SKM-1 treated with dmso at 0.1 percent for 144 hours (cell line): ENCODE results near the gene TAF1B.

ENCODE experiments used
- DNase-seq: peaks from one replicate; lab custom pipeline; 2025; ENCODE audit not compliant: unreplicated experiment; lab: John Stamatoyannopoulos, UW

The TAF1B gene

DNA sequence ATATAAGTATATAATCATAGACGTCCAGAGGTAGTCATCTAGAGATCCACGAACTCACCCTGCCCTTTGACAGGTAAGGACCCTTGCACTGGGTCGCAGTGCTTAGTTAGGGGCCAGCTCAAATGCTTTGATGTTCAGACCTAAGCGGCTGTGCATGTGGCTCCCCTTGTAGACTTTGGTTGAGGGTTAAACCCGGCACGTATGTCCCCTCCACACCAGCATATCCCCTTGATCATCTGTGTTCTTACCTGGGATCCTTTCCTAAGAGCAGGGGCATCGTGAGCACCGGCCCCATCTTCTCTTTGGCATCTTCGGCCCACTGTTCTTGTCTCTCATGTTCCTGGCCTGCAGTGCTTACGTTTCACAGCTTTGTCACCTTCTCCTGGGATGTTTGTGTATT is 139.6 kb downstream of the TAF1B start:
- no peak for DNase-seq

DNA sequence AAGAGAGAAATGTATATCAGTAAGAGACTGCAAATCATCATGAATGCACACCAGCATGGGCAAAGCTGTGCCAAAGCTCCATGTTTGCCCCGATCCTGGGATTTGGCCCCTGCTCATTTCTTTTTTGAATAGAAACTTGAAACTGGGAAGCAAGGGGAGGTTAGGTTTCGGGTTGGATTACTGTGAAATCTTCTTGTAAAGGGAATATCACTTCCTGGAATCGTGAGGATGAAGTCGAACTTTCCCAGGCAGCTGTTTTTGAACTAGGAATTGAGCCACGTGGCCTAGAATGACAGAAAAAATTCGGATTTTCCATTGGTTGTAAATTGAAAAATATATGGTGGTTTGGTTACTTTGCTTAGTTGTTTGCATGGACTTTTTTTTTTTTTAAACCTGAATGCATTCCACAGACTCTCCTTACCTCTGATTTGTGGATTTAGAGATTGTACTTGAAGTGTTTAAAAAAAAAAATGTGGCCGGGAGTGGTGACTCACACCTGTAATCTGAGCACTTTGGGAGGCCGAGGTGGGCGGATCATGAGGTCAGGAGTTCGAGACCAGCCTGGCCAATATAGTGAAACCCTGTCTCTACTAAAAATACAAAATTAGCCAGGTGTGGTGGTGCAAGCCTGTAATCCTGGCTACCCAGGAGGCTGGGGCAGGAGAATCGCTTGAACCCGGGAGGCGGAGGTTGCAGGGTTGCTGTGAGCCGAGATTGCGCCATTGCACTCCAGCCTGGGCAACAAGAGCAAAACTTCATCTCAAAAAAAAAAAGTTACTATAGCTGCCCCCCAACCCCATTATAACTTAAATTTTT is 140.3 kb downstream of the TAF1B start:
- DNase-seq = no peak
